Lung (tissue), 12 donors: ENCODE data around the gene ADGRG6. TPM values are rescaled to one million over a fixed set of nuclear protein-coding genes. Genes with fewer than 3 reads are reported as not detected.

Experiments
- ATAC-seq: fragments of 200-7000 bp; cut with Tn5 transposase; one replicate; pipeline ENCODE4 v1.9.1; 2020; ENCODE audit warnings: moderate number of reproducible peaks; ENCODE audit not compliant: insufficient read depth, low FRiP score
- DNase-seq, 3 donors: peaks; one replicate each; pipeline ENCODE4 v3.0.0-alpha.2; 2013 to 2017
- H3K27ac ChIP-seq, 2 donors: one replicate each; pipeline ENCODE4 v1.5.1; 2013; ENCODE audit warnings: mild to moderate bottlenecking in 2 of 2, moderate library complexity in 2 of 2, control low read depth in 1 of 2, inconsistent platforms in 1 of 2, low read depth in 1 of 2, low read length in 1 of 2
- H3K27me3 ChIP-seq, 3 donors: one replicate each; pipeline ENCODE4 v1.5.1; 2013; ENCODE audit warnings: low read length in 2 of 3; ENCODE audit not compliant: control insufficient read depth in 3 of 3, insufficient read depth in 3 of 3
- H3K36me3 ChIP-seq, 4 donors: one replicate each; pipeline ENCODE4 v1.5.1; 2013; ENCODE audit warnings: low read length in 4 of 4, mild to moderate bottlenecking in 1 of 4, moderate library complexity in 1 of 4; ENCODE audit not compliant: control insufficient read depth in 4 of 4, insufficient read depth in 4 of 4
- H3K4me1 ChIP-seq, 5 donors: one replicate each; pipeline ENCODE4 v1.5.1; 2013; ENCODE audit warnings: low read length in 5 of 5, mild to moderate bottlenecking in 2 of 5, moderate library complexity in 1 of 5; ENCODE audit not compliant: control insufficient read depth in 5 of 5, insufficient read depth in 5 of 5
- H3K4me3 ChIP-seq: one replicate; pipeline ENCODE4 v1.5.1; 2013; ENCODE audit warnings: mild to moderate bottlenecking, control low read depth, moderate library complexity
- H3K9ac ChIP-seq, 2 donors: one replicate each; pipeline ENCODE4 v1.5.1; 2013; ENCODE audit warnings: low read length in 2 of 2, control low read depth in 1 of 2; ENCODE audit not compliant: insufficient read depth in 1 of 2
- H3K9me3 ChIP-seq, 4 donors: one replicate each; pipeline ENCODE4 v1.5.1; 2013; ENCODE audit warnings: low read length in 3 of 4, mild to moderate bottlenecking in 1 of 4, moderate library complexity in 1 of 4; ENCODE audit not compliant: control insufficient read depth in 4 of 4, insufficient read depth in 3 of 4
- WGBS, 2 donors: extraction: QIAGEN DNeasy Blood & Tissue Kit; methylation state at CpG; one replicate each; pipeline ENCODE4 v1.1.7; 2013; 5-methylcytosine and 5-hydroxymethylcytosine counted together
- polyA plus RNA-seq, 2 donors: library from polyadenylated mRNA; stranded (reverse); fragments of 200-250 nt; gene quantifications; one replicate each; pipeline ENCODE4 v1.2.1, GENCODE V29; 2013
- total RNA-seq, 2 donors: library from RNA; depleted of rRNA in 1 of 2; stranded (reverse); fragments of >200 nt in 1 of 2; gene quantifications; one replicate each; pipeline ENCODE4 v1.2.1, GENCODE V29; 2014 to 2021
- TF ChIP-seq, protein P1 (sequence below): IDR thresholded peaks from 2 replicates; pipeline ENCODE4 v1.5.1; 2012; ENCODE audit warnings: mild to moderate bottlenecking; ENCODE audit errors: control extremely low read depth, extremely low read depth
- donor health status: control.
- donor health status: control.
- donor health status: Bipolar disorder and iron deficiency.
- donor health status: healthy.
- donor health status: DM: yes; HTN: yes; CAD: no.

The ADGRG6 gene
- total and polyA plus RNA-seq, 4 donors, result 6.4 to 177 (median 12.9) TPM

DNA sequence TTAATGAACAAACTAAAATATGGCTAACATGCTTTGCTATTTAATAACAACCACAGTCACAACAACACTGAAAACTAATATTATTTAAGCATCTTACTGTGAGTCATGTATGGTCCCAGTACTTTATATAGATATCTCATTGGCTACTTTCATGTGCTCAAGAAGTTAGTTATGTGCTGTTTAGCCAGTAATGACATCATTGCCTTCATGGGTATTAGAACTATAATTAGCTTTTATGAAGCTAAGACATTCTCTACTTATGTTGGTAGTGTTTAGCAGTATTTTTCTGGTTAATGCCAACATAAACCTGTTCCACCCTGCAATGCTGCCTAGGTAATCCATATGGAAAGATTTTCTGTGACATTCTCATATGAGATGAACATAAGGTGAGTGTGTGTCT lies 56.1 kb downstream of the ADGRG6 start:
- H3K36me3 ChIP-seq, result no peaks in the 10 kb centered on the region
- H3K27ac ChIP-seq, result no peak overlapping the region
- no peak overlapping the region for H3K4me3 ChIP-seq
- peaks cover 0 to 79% (median 4%) of the 10 kb centered on the region in 5 donors for H3K4me1 ChIP-seq
- ATAC-seq (no peak), DNase-seq (no peak)
- no peaks in the 10 kb centered on the region for H3K9me3 ChIP-seq
- H3K9ac ChIP-seq, result no peak overlapping the region
- TF ChIP-seq, protein P1, sequence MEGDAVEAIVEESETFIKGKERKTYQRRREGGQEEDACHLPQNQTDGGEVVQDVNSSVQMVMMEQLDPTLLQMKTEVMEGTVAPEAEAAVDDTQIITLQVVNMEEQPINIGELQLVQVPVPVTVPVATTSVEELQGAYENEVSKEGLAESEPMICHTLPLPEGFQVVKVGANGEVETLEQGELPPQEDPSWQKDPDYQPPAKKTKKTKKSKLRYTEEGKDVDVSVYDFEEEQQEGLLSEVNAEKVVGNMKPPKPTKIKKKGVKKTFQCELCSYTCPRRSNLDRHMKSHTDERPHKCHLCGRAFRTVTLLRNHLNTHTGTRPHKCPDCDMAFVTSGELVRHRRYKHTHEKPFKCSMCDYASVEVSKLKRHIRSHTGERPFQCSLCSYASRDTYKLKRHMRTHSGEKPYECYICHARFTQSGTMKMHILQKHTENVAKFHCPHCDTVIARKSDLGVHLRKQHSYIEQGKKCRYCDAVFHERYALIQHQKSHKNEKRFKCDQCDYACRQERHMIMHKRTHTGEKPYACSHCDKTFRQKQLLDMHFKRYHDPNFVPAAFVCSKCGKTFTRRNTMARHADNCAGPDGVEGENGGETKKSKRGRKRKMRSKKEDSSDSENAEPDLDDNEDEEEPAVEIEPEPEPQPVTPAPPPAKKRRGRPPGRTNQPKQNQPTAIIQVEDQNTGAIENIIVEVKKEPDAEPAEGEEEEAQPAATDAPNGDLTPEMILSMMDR, result no peak
- no peaks in the 10 kb centered on the region for H3K27me3 ChIP-seq

DNA sequence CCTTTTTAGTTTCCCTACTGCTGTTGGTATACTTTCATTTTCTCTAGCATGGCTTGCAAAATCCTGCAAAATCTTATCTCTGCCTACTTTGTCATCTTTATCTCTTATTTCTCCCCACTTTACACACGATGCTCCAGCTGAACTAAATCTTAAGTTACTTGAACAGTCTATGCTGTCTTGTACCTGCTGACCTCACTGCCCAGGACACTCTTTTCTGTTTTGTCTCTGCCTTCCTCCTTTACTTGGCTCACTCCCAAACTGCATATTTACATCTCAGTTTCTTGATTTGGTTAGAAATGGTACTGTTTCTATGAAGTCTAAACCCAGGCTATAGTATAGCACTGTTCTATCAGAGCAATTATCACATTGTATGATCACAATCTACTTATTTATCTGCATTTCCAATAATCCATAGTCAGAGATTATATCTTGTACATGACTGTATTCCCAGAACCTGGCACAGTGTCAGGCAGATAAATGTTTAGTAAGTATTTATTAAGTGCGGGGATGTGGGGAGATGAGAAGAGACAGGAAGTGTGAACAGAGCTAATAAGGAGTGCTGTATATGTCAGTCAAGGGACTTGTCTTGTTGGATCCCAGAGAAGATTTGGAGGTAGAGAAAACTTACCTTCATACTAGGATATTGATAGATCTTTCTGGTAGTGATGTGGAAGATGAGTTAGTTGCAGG lies 57.6 kb downstream of the ADGRG6 start:
- ATAC-seq, result no peak
- H3K4me3 ChIP-seq, result no peak overlapping the region
- H3K9me3 ChIP-seq, result no peaks in the 10 kb centered on the region
- H3K9ac ChIP-seq, result no peak overlapping the region
- 23 to 24% methylated on average over 2 of the region's 2 CpGs for WGBS, 2 donors
- H3K27me3 ChIP-seq, result no peaks in the 10 kb centered on the region
- H3K36me3 ChIP-seq, result no peaks in the 10 kb centered on the region
- peak in 2 of 3 donors; percentile 56 to 59 for DNase-seq
- H3K27ac ChIP-seq, result no peak overlapping the region
- TF ChIP-seq, protein P1, result no peak
- peaks cover 0 to 72% (median 4%) of the 10 kb centered on the region in 5 donors for H3K4me1 ChIP-seq

DNA sequence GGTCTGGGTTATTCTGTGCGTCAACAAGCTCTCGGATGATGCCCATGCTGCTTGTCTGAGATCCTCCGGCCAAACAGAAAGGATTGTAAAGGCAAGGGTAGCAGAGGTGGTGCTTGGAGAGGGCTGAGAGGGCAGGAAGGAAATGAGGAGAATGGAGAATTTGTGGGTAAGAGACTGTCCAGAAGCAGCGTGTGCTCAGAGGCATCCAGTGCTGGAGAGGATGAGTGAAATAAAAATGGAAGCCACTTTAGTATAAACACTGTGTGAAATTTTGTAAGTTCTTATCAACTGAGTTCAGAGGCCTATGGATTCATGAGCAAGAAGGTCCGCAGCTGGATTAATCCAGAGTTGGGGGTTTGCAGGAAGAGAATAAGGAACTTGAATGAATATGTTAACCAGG lies 59.5 kb downstream of the ADGRG6 start:
- TF ChIP-seq, protein P1, result no peak
- no peak for ATAC-seq
- no peaks in the 10 kb centered on the region for H3K27me3 ChIP-seq
- 80 to 84% methylated on average over 5 of the region's 5 CpGs for WGBS, 2 donors
- H3K4me1 ChIP-seq, result peaks cover 0 to 52% (median 4%) of the 10 kb centered on the region in 5 donors
- no peak overlapping the region for H3K9ac ChIP-seq
- H3K27ac ChIP-seq, result no peak overlapping the region
- H3K9me3 ChIP-seq, result no peaks in the 10 kb centered on the region
- no peak overlapping the region for H3K4me3 ChIP-seq
- no peak for DNase-seq
- H3K36me3 ChIP-seq, result no peaks in the 10 kb centered on the region
